H9 (cell line): ENCODE results near the gene EIF1B. TPM values are rescaled to one million over a fixed set of nuclear protein-coding genes. Genes with fewer than 3 reads are reported as not detected.

ENCODE experiments used
- DNase-seq: peaks from one replicate; pipeline ENCODE4 v3.0.0-alpha.2; 2017
- H2AFZ ChIP-seq: one replicate; pipeline ENCODE4 v1.6.1; 2013; ENCODE audit warnings: mild to moderate bottlenecking, low read length, control low read depth, moderate library complexity
- H2AK5ac ChIP-seq: 2 replicates; pipeline ENCODE4 v1.6.1; 2013; ENCODE audit warnings: low read length, control low read depth, mixed read lengths; ENCODE audit not compliant: insufficient read length
- H2BK120ac ChIP-seq: one replicate; pipeline ENCODE4 v1.6.1; 2013; ENCODE audit warnings: low read depth, mild to moderate bottlenecking, low read length, control low read depth, inconsistent platforms; ENCODE audit not compliant: poor library complexity, severe bottlenecking
- H2BK12ac ChIP-seq: 2 replicates; pipeline ENCODE4 v1.6.1; 2013; ENCODE audit warnings: low read length, control low read depth, mixed read lengths, low read depth; ENCODE audit not compliant: insufficient read length
- H2BK15ac ChIP-seq: 2 replicates; pipeline ENCODE4 v1.6.1; 2013; ENCODE audit warnings: low read depth, low read length, control low read depth
- H2BK20ac ChIP-seq: one replicate; pipeline ENCODE4 v1.6.1; 2013; ENCODE audit warnings: low read depth, mild to moderate bottlenecking, low read length, control low read depth, inconsistent platforms; ENCODE audit not compliant: poor library complexity, severe bottlenecking
- H2BK5ac ChIP-seq: 2 replicates; pipeline ENCODE4 v1.6.1; 2013; ENCODE audit warnings: low read length, control low read depth, mixed read lengths; ENCODE audit not compliant: insufficient read length
- H3K14ac ChIP-seq: 2 replicates; pipeline ENCODE4 v1.6.1; 2013; ENCODE audit warnings: low read length, control low read depth; ENCODE audit not compliant: insufficient read depth
- H3K18ac ChIP-seq: 2 replicates; pipeline ENCODE4 v1.6.1; 2013; ENCODE audit warnings: low read depth, mild to moderate bottlenecking, mixed read lengths, low read length, control low read depth; ENCODE audit not compliant: insufficient read length
- H3K23ac ChIP-seq: 2 replicates; pipeline ENCODE4 v1.6.1; 2013; ENCODE audit warnings: low read length, control low read depth, mixed read lengths, low read depth; ENCODE audit not compliant: insufficient read length
- H3K23me2 ChIP-seq: 2 replicates; pipeline ENCODE4 v1.6.1; 2013; ENCODE audit warnings: low read depth, mild to moderate bottlenecking, mixed read lengths, low read length, control low read depth; ENCODE audit not compliant: insufficient read length, poor library complexity, severe bottlenecking
- H3K27ac ChIP-seq: 2 replicates; pipeline ENCODE4 v1.5.1; 2013; ENCODE audit warnings: low read length, control low read depth, mixed read lengths, low read depth; ENCODE audit not compliant: insufficient read length
- H3K27me3 ChIP-seq: 2 replicates; pipeline ENCODE4 v1.6.1; 2013; ENCODE audit warnings: low read length, control low read depth, inconsistent platforms; ENCODE audit not compliant: insufficient read depth
- H3K4ac ChIP-seq: 2 replicates; pipeline ENCODE4 v1.6.1; 2013; ENCODE audit warnings: low read depth, mild to moderate bottlenecking, control low read depth, inconsistent platforms, low read length, moderate library complexity
- H3K4me1 ChIP-seq: 2 replicates; pipeline ENCODE4 v1.6.1; 2013; ENCODE audit warnings: low read length, control low read depth, inconsistent platforms; ENCODE audit not compliant: insufficient read depth
- H3K4me2 ChIP-seq: 2 replicates; pipeline ENCODE4 v1.6.1; 2013; ENCODE audit warnings: low read length, control low read depth, mixed read lengths; ENCODE audit not compliant: insufficient read length, insufficient read depth
- H3K56ac ChIP-seq: 2 replicates; pipeline ENCODE4 v1.6.1; 2013; ENCODE audit warnings: low read depth, mild to moderate bottlenecking, mixed read lengths, low read length, control low read depth; ENCODE audit not compliant: insufficient read length
- H3K79me1 ChIP-seq: 2 replicates; pipeline ENCODE4 v1.6.1; 2013; ENCODE audit warnings: low read depth, mild to moderate bottlenecking, moderate library complexity, low read length, control low read depth, inconsistent platforms; ENCODE audit not compliant: insufficient read depth, poor library complexity, severe bottlenecking
- H3K79me2 ChIP-seq: 2 replicates; pipeline ENCODE4 v1.6.1; 2013; ENCODE audit warnings: low read length, control low read depth, inconsistent platforms; ENCODE audit not compliant: insufficient read depth
- H3K9ac ChIP-seq: 2 replicates; pipeline ENCODE4 v1.6.1; 2013; ENCODE audit warnings: low read length, control low read depth, mixed read lengths; ENCODE audit not compliant: insufficient read length; ENCODE audit errors: extremely low read depth
- H3K9me3 ChIP-seq: one replicate; pipeline ENCODE4 v1.6.1; 2013; ENCODE audit warnings: low read depth, low read length, inconsistent platforms; ENCODE audit not compliant: control insufficient read depth
- H3T11ph ChIP-seq: one replicate; pipeline ENCODE4 v1.6.1; 2013; ENCODE audit warnings: mild to moderate bottlenecking, low read length, control low read depth, inconsistent platforms
- H4K20me1 ChIP-seq: one replicate; pipeline ENCODE4 v1.6.1; 2013; ENCODE audit not compliant: control insufficient read depth, insufficient read length, insufficient read depth
- H4K5ac ChIP-seq: 2 replicates; pipeline ENCODE4 v1.6.1; 2013; ENCODE audit warnings: low read depth, mild to moderate bottlenecking, mixed read lengths, low read length, control low read depth; ENCODE audit not compliant: insufficient read length
- H4K8ac ChIP-seq: replicated peaks from 2 replicates; pipeline ENCODE4 v1.6.1; 2013; ENCODE audit warnings: low read length, control low read depth, mixed read lengths, low read depth; ENCODE audit not compliant: insufficient read length
- H4K91ac ChIP-seq: 2 replicates; pipeline ENCODE4 v1.6.1; 2013; ENCODE audit warnings: low read depth, mild to moderate bottlenecking, moderate library complexity, mixed read lengths, low read length, control low read depth; ENCODE audit not compliant: insufficient read length
- H3K27ac Mint-ChIP-seq, 3 experiments: 2 replicates in 2 of 3; 3 replicates in 1 of 3; pipeline ENCODE4 v1.8.0; 2020 to 2021; ENCODE audit warnings: mixed read lengths in 3 of 3, mild to moderate bottlenecking in 1 of 3, moderate library complexity in 1 of 3
- H3K27me3 Mint-ChIP-seq: 2 replicates; pipeline ENCODE4 v1.8.0; 2021; ENCODE audit warnings: low read depth, mild to moderate bottlenecking, moderate library complexity, mixed read lengths
- H3K36me3 Mint-ChIP-seq, 3 experiments: 2 replicates in 2 of 3; 3 replicates in 1 of 3; pipeline ENCODE4 v1.8.0; 2020 to 2021; ENCODE audit warnings: low read depth in 3 of 3, mixed read lengths in 3 of 3; ENCODE audit not compliant: insufficient read depth in 1 of 3
- H3K4me1 Mint-ChIP-seq, 2 experiments: 2 replicates each; pipeline ENCODE4 v1.8.0; 2020; ENCODE audit warnings: mixed read lengths in 2 of 2
- H3K4me3 Mint-ChIP-seq, 2 experiments: 2 replicates in 1 of 2; 3 replicates in 1 of 2; pipeline ENCODE4 v1.8.0; 2020 to 2021; ENCODE audit warnings: mild to moderate bottlenecking in 2 of 2, mixed read lengths in 2 of 2, moderate library complexity in 1 of 2
- H3K9me3 Mint-ChIP-seq, 2 experiments: 2 replicates in 1 of 2; 3 replicates in 1 of 2; pipeline ENCODE4 v1.8.0; 2020; ENCODE audit warnings: mild to moderate bottlenecking in 2 of 2, mixed read lengths in 2 of 2, moderate library complexity in 1 of 2
- WGBS: extraction: QIAGEN DNeasy Blood & Tissue Kit; methylation state at CpG from one replicate; pipeline ENCODE4 v1.1.7; 2013; ENCODE audit warnings: missing lambda C conversion rate, low lambda C conversion rate, mixed read lengths; ENCODE audit not compliant: insufficient read length; ENCODE audit errors: extremely low coverage; 5-methylcytosine and 5-hydroxymethylcytosine counted together
- total RNA-seq: library from RNA; stranded (reverse); gene quantifications from 2 replicates; pipeline ENCODE4 v1.2.1, GENCODE V29; 2021
- TF ChIP-seq, protein P1 (sequence below): fragments of 200-600 bp; sonication (generic); conservative IDR thresholded peaks from 3 replicates; pipeline ENCODE4 v1.8.0; 2021; ENCODE audit warnings: antibody characterized with exemption, mild to moderate bottlenecking

Gene EIF1B
- total RNA-seq, 1 experiment from 2014 or later, result 133 TPM

DNA sequence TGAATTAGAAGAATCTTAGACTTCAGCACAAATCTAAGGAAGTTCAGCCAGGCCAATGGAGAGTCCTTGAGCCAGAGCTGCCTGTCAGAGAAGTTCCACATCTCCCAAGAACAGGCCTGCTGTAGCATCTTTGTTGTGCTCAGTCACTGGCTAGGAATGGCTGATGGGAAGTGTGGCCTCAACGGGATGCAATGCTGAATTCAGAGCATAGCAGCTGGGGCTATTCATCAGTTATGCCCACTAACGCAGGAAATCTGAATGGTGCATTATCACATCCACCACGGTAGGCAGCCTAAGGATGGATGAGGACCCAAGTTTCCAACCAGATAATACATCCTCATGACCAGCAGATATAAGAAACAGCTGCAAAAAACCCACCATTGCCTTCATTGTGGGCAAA lies 3.2 kb upstream of the EIF1B start:
- Histone ChIP-seq H3K79me1 (no peaks in the 10 kb centered on the region), H3K4me1 (peaks cover 4% of the 10 kb centered on the region; the same call in 1 of the 2 replicates), H2AK5ac (no peak overlapping the region), H2BK5ac (no peak overlapping the region), H3K79me2 (peaks cover 3% of the 10 kb centered on the region; the same call in 1 of the 2 replicates), H3K27ac (no peak overlapping the region), H3K9me3 (no peaks in the 10 kb centered on the region), H2AFZ (no peak overlapping the region), H4K5ac (no peak overlapping the region), H2BK120ac (no peak overlapping the region), H3T11ph (no peak overlapping the region), H3K9ac (no peak overlapping the region), H3K4me2 (no peak overlapping the region), H3K23me2 (peaks cover 8% of the 10 kb centered on the region), H3K27me3 (no peaks in the 10 kb centered on the region), H3K18ac (no peak overlapping the region), H2BK20ac (no peak overlapping the region), H4K20me1 (no peaks in the 10 kb centered on the region), H2BK15ac (no peak overlapping the region), H4K8ac (no peak overlapping the region), H3K14ac (no peak overlapping the region), H4K91ac (no peak overlapping the region), H3K4ac (no peak overlapping the region), H3K23ac (no peak overlapping the region), H3K56ac (no peak overlapping the region), H2BK12ac (no peak overlapping the region)
- H3K27ac Mint-ChIP-seq, result no peak overlapping the region
- H3K4me3 Mint-ChIP-seq, result no peak overlapping the region
- peaks cover 5 to 14% (median 11%) of the 10 kb centered on the region in 3 experiments for H3K36me3 Mint-ChIP-seq
- no CpG with 5 or more reads among the region's 3 CpGs for WGBS
- no peak for DNase-seq
- peaks cover 11% of the 10 kb centered on the region in 2 experiments for H3K4me1 Mint-ChIP-seq
- no peaks in the 10 kb centered on the region for H3K27me3 Mint-ChIP-seq
- TF ChIP-seq, protein P1, sequence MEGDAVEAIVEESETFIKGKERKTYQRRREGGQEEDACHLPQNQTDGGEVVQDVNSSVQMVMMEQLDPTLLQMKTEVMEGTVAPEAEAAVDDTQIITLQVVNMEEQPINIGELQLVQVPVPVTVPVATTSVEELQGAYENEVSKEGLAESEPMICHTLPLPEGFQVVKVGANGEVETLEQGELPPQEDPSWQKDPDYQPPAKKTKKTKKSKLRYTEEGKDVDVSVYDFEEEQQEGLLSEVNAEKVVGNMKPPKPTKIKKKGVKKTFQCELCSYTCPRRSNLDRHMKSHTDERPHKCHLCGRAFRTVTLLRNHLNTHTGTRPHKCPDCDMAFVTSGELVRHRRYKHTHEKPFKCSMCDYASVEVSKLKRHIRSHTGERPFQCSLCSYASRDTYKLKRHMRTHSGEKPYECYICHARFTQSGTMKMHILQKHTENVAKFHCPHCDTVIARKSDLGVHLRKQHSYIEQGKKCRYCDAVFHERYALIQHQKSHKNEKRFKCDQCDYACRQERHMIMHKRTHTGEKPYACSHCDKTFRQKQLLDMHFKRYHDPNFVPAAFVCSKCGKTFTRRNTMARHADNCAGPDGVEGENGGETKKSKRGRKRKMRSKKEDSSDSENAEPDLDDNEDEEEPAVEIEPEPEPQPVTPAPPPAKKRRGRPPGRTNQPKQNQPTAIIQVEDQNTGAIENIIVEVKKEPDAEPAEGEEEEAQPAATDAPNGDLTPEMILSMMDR, result no peak
- H3K9me3 Mint-ChIP-seq, result peaks cover 0 to 2% of the 10 kb centered on the region in 2 experiments; a peak in 1 of 5 replicates
